ENCODE results near the gene DPRX. TPM values are rescaled to one million over a fixed set of nuclear protein-coding genes. Genes with fewer than 3 reads are reported as not detected.

The DPRX gene
- total and polyA plus RNA-seq, 2 experiments from 2014 or later = not detected

- 82% methylated on average over 4 of the region's 4 CpGs for WGBS (ENCODE audit: low lambda C conversion rate, missing lambda C conversion rate)
- no peak overlapping the region for H2AFZ ChIP-seq
These were observed 25.5 kb downstream of the DPRX start for GRCh38 chr19:53657330-53657729.

GRCh38 chr19:53657778-53658177 lies 26.0 kb downstream of the DPRX start:
- DNase-seq (ENCODE audit: low spot score) = no peak
- Histone ChIP-seq H3K4me2 (no peak overlapping the region), H3K27me3 (no peaks in the 10 kb centered on the region), H3K27ac (no peak overlapping the region), H3K4me1 (ENCODE audit: insufficient read depth) (no peaks in the 10 kb centered on the region), H4K20me1 (ENCODE audit: insufficient read depth, poor library complexity, severe bottlenecking) (no peaks in the 10 kb centered on the region), H3K9me2 (replicated peaks; ENCODE audit: insufficient read depth) (no peaks in the 10 kb centered on the region), H2AFZ (no peak overlapping the region), H3K9me3 (ENCODE audit: low read depth) (no peaks in the 10 kb centered on the region), H3K36me3 (replicated peaks; ENCODE audit: insufficient read depth, low read depth) (no peaks in the 10 kb centered on the region), H3K79me2 (no peaks in the 10 kb centered on the region), H3K4me3 (no peak overlapping the region)
- WGBS (ENCODE audit: low lambda C conversion rate, missing lambda C conversion rate) = 77% methylated on average over 7 of the region's 7 CpGs
- TF ChIP-seq CTCF (IDR thresholded peaks at IDR 0.05; ENCODE audit: poor library complexity) = no peak
- TF ChIP-seq EZH2phosphoT487 (IDR thresholded peaks at IDR 0.05; ENCODE audit: low read depth, severe bottlenecking, unreplicated experiment) = no peak
- no peak for TF ChIP-seq EZH2 (IDR thresholded peaks at IDR 0.05; ENCODE audit: borderline replicate concordance)

More at GRCh38 chr19:53657330-53657729, 25.5 kb downstream of the DPRX start:
- Histone ChIP-seq H3K27me3 (no peaks in the 10 kb centered on the region), H4K20me1 (ENCODE audit: insufficient read depth, poor library complexity, severe bottlenecking) (no peaks in the 10 kb centered on the region), H3K27ac (no peak overlapping the region), H3K9me3 (ENCODE audit: low read depth) (no peaks in the 10 kb centered on the region), H3K4me2 (no peak overlapping the region), H3K4me3 (no peak overlapping the region), H3K4me1 (ENCODE audit: insufficient read depth) (no peaks in the 10 kb centered on the region), H3K79me2 (no peaks in the 10 kb centered on the region), H3K36me3 (replicated peaks; ENCODE audit: insufficient read depth, low read depth) (no peaks in the 10 kb centered on the region), H3K9me2 (replicated peaks; ENCODE audit: insufficient read depth) (no peaks in the 10 kb centered on the region)
- TF ChIP-seq EZH2 (IDR thresholded peaks at IDR 0.05; ENCODE audit: borderline replicate concordance) = no peak
- TF ChIP-seq EZH2phosphoT487 (IDR thresholded peaks at IDR 0.05; ENCODE audit: low read depth, severe bottlenecking, unreplicated experiment) = no peak
- DNase-seq (ENCODE audit: low spot score) = no peak

GRCh38 chr19:53659292-53659691 lies 27.5 kb downstream of the DPRX start:
- Histone ChIP-seq H4K20me1 (ENCODE audit: insufficient read depth, poor library complexity, severe bottlenecking) (no peaks in the 10 kb centered on the region), H2AFZ (peak overlapping the region; percentile 47), H3K36me3 (replicated peaks; ENCODE audit: insufficient read depth, low read depth) (no peaks in the 10 kb centered on the region), H3K4me3 (no peak overlapping the region), H3K9me2 (replicated peaks; ENCODE audit: insufficient read depth) (no peaks in the 10 kb centered on the region), H3K4me1 (ENCODE audit: insufficient read depth) (no peaks in the 10 kb centered on the region), H3K9me3 (ENCODE audit: low read depth) (no peaks in the 10 kb centered on the region), H3K27ac (peak overlapping the region; percentile 67), H3K27me3 (no peaks in the 10 kb centered on the region), H3K4me2 (peak overlapping the region; percentile 58), H3K79me2 (no peaks in the 10 kb centered on the region)
- TF ChIP-seq EZH2phosphoT487 (IDR thresholded peaks at IDR 0.05; ENCODE audit: low read depth, severe bottlenecking, unreplicated experiment) (no peak), EZH2 (IDR thresholded peaks at IDR 0.05; ENCODE audit: borderline replicate concordance) (no peak), CTCF (IDR thresholded peaks at IDR 0.05; ENCODE audit: poor library complexity) (peak; percentile 69)
- DNase-seq (ENCODE audit: low spot score) = peak; percentile 88
- 19% methylated on average over 6 of the region's 6 CpGs for WGBS (ENCODE audit: low lambda C conversion rate, missing lambda C conversion rate)

GRCh38 chr19:53660584-53660983 lies 28.8 kb downstream of the DPRX start:
- no peak for TF ChIP-seq CTCF (IDR thresholded peaks at IDR 0.05; ENCODE audit: poor library complexity)
- TF ChIP-seq EZH2phosphoT487 (IDR thresholded peaks at IDR 0.05; ENCODE audit: low read depth, severe bottlenecking, unreplicated experiment) = no peak
- no peak for TF ChIP-seq EZH2 (IDR thresholded peaks at IDR 0.05; ENCODE audit: borderline replicate concordance)

More at GRCh38 chr19:53660584-53660983, 28.8 kb downstream of the DPRX start:
- no peak for DNase-seq (ENCODE audit: low spot score)
- H3K79me2 ChIP-seq = no peaks in the 10 kb centered on the region
- H3K9me2 ChIP-seq (replicated peaks; ENCODE audit: insufficient read depth) = no peaks in the 10 kb centered on the region
- no peaks in the 10 kb centered on the region for H3K4me1 ChIP-seq (ENCODE audit: insufficient read depth)
- H3K4me2 ChIP-seq = no peak overlapping the region
- no peak overlapping the region for H3K4me3 ChIP-seq
- no peaks in the 10 kb centered on the region for H3K27me3 ChIP-seq
- H3K27ac ChIP-seq = no peak overlapping the region
- peak overlapping the region; percentile 68 for H2AFZ ChIP-seq
- 88% methylated on average over 4 of the region's 4 CpGs for WGBS (ENCODE audit: low lambda C conversion rate, missing lambda C conversion rate)
- H3K9me3 ChIP-seq (ENCODE audit: low read depth) = no peaks in the 10 kb centered on the region
- H3K36me3 ChIP-seq (replicated peaks; ENCODE audit: insufficient read depth, low read depth) = no peaks in the 10 kb centered on the region
- H4K20me1 ChIP-seq (ENCODE audit: insufficient read depth, poor library complexity, severe bottlenecking) = no peaks in the 10 kb centered on the region

All from hepatocyte (in vitro differentiated cells).